DLD1 (cell line): ENCODE results near the gene PARP12.

Experiments
- in situ Hi-C: cut with HindIII; loops from 2 replicates; pipeline ENCODE4 v1.10.0; 2017; ENCODE audit warnings: low sequenced_read_pairs

The PARP12 gene

DNA sequence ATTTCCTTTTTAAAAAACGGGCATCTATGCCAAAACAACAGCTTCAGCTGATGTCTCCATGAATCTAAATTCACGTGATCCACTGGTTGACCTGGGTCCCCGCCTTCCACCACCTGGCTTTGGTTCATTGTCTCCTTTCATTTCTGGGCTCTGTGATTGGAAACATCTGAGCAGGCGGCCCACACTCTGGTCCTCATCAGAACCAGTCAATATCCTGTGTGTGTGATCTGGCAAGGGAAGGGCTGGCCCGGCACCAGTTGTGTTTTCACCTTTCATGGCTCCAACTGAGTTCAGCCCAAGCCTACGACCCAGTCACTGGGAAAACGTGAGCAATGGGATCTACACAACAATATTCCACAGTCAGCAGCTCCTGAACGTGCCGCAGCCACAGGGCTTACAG lies 46.2 kb downstream of the PARP12 start:
- in situ Hi-C loops: loop anchor here (25.0 kb wide), 1 partner anchor 529 kb away; the partner anchor contains the start of gene KLRG2

DNA sequence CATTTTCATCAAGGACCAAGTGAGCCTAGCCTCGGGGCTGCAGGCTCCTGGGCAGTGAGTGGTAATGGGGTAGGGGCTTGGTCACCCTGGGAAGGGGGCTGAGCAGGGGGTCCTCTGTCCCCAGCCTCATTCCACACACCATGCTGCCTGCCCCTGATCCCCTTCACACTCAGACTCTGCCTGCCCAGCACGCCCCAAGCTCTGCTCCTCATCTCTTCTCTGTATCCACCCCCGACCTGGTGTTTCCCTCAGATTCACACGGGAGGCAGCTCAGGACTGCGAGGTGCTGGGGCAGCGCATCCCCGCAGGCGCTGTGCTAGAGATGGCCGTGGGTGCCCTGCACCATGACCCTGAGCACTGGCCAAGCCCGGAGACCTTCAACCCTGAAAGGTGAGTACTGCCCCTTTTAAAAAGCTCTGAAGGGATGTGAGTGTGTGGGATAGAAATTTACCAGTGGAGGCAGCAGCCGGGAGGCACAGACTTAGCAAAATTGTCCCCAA lies 47.2 kb downstream of the PARP12 start:
- in situ Hi-C loops: loop anchor here (25.0 kb wide), 1 partner anchor 528 kb away; the partner anchor contains the start of gene KLRG2

DNA sequence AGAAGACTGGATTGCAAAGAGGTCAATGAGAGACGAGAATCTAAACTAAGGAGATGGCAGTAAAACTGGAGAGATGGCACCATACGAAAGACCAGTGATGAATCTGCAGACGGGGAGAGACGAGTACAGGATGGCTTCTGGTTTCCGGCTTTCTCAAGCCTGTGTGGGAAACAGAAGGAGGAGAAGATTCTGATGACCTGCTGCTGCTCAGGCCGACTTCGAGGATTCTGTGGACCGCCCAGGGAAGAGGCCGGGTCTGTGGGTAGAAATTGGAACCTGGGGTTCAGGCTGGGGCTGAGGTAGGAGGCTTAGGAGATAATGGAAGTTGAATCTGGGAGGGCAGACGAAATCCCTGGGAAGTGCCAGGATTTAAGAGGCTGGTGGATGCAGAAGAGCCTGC lies 48.6 kb downstream of the PARP12 start:
- in situ Hi-C loops: loop anchor here (5.0 to 25.0 kb wide), 3 partner anchors 52 to 527 kb away; partner anchors contain the start of gene KLRG2

DNA sequence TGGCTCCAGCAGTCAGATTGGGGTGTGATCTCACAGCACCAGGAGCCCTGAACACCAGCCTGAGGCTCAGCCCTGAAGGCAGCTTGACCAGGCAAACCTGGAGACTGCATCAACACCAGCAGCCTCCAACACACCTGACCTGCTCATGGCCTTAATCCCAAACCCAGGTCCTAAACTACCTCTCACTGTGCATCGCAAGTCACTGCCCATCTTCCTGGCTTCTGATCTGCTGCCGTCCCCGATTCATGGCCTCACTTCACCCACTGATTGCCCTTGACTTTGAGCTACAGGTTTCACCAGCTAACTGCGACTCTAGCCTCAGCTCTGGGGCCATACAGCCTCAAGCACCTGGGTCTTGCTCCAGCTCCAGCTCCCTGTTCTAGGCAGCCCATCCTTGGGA lies 49.1 kb downstream of the PARP12 start:
- in situ Hi-C loops: loop anchor here (5.0 to 25.0 kb wide), 3 partner anchors 51 to 526 kb away; partner anchors contain the start of gene KLRG2

DNA sequence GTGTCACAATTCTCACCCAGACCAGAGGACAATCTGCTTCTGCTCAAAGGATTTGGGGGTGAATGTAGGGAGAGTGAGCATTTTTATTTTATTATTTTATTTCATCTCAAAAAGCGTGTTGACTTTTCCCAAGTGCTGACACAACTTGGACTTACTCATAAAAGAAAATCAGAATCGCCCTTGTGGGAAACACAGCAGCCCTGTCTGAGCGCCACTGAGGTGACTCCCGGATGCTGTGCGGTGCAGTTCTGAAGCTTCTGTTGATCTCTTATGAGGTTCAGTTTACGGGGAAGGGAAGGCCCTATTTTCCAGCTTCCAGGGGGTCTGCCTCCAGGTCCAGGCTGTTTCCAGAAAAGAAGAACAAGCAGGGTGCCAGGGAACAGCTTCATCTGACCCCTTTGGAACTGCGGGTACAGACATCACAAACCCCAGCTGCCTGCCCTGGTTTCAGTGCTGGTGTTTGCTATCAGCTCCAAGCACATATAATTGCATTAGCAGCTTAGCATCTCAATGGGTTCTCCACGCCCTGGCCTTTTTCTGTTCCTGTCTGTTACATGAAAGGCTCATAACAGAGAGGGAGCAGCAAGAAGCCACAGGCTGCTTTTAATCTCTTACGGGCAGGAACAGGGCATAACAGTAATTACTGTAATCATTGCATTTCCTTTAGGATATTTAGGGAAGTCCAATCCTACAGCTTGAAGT lies 52.4 kb downstream of the PARP12 start:
- in situ Hi-C loops: loop anchor here (5.0 to 25.0 kb wide), 3 partner anchors 48 to 523 kb away; partner anchors contain the start of gene KLRG2

DNA sequence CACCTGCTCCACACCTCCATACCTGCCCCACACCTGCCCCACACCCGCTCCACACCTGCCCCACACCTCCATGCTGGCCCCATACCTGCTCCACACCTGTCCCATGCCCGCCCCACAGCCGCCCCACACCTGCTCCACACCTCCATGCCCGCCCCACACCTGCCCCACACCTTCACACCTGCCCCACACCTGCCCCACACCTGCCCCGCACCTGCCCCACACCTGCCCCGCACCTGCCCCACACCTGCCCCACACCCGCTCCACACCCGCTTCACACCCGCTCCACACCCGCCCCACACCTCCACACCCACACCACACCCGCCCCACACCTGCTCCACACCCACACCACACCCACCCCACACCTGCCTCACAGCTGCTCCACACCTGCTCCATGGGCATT lies 53.0 kb downstream of the PARP12 start:
- in situ Hi-C loops: loop anchor here (5.0 to 25.0 kb wide), 3 partner anchors 47 to 522 kb away; partner anchors contain the start of gene KLRG2

DNA sequence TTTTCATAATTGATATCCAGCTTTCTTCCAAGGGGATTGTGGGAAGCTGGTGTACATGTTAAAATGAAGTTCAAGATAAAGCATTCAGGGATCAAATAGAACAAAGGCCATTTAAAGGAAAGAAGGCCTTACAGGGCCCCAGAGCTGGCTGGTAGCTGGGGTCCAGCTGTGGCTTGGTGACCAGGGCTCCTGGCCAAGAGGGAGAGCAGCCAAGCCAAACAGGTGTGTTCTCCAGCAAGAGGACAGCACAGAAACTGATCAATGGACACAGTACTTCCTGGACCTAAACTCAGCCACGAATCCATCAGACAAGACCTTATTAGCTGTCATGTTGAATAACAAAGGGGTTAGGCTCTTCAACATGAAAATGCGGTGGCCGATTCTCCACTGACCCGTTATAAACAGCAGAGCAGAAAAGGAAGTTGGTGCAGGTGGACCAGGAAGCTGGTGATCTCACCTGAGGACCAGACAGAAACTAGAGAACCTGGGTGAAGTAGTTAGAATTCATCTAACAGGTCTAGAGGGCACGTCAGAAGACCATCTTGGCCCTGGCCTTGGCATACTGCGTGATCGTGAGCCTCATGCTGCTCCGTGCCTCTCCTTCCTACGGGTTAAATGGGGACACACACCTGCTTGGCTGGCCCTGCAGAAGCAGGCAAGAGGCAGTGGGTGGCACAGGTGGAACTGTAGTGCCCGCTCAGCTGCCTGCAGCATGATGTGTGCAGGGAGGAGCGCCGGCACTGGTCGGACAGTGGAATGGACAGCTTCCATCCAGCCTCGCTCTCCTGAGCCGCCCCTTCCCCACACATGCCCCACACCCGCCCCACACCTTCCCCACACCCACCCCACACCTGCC lies 53.8 kb downstream of the PARP12 start:
- in situ Hi-C loops: loop anchor here (25.0 kb wide), 1 partner anchor 522 kb away; the partner anchor contains the start of gene KLRG2

DNA sequence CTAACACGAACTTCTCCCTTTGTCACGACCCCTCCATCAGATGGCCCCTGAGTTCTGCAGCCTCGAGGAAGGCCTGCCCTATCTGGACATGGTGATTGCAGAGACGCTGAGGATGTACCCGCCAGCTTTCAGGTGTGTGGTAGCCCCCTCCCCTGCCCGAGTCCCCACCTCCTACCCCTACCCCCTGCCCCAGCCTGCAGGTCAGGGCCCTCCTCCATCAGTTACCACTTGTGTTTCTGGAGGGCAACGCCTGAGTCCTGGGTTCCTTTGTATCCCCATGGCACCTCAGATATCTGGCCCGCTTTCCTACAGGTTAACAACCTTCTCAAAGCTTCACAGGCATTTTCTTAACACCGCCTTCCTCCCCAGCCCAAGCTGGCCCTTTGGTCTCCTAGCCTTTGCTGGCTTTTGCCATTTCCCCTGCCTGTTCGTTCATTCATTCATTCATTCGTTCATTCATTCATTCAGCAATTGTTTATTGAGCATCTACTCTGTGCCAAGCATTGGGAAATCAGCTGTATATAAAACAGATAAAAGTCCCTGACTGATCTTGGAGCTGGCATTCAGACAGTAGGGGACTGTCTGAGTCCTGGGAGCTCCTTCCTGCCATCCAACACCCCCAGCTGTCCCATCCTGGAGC lies 55.6 kb downstream of the PARP12 start:
- in situ Hi-C loops: loop anchor here (25.0 kb wide), 1 partner anchor 520 kb away; the partner anchor contains the start of gene KLRG2

DNA sequence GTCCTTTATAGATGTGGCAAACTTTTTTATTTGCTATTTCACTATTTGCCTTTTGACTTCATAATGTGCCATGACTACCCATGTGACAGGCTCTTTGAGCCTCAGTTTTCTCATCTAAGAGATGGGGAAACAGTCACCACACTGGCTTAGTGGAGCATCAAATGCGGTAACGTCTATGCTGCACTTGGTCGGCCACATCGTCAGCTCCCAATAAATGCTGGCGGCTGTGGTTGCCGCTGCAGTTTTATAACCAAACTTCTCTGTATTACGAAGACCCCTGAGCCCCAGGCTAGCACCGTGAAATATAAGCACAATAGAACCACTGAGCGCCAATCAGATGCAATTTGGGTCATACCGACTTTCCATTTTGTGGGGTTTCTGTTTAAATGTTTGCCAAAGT lies 56.2 kb downstream of the PARP12 start:
- in situ Hi-C loops: loop anchor here (25.0 kb wide), 1 partner anchor 519 kb away; the partner anchor contains the start of gene KLRG2

DNA sequence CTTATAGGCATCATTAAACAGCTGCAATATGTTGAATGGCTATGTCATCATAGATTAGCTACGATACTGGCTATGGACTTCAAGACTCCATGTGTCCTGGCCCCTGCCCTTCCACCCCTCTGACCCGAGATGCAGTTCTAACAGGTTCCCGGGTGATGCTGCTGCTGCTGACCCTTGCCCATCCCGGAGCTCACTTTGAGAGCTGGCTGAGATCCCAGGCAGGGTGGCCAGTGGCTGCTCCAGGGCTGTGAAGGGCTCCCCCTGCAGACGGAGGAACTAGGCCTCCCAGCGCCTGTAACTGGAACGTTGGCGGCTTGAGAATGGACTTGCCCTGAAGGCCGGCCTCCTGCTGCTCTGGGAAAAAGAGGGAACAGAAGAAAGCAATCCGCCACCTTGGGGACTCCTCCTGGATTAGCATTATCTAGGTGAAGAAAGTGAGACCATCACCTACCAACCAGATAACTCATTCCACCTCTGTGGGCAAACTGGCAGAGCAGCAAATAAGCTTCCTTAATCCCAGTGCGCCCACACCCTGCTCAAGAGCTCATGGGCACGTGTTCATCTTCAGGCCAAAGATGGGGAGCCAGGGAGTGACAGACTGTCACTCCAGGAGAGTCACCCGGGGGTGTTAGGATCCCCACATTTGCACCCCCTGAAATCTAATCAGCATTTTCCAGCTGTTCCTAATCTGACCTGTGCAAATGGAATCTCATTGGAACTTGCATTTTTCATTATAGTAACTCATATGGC lies 56.8 kb downstream of the PARP12 start:
- in situ Hi-C loops: loop anchor here (25.0 kb wide), 1 partner anchor 519 kb away; the partner anchor contains the start of gene KLRG2

DNA sequence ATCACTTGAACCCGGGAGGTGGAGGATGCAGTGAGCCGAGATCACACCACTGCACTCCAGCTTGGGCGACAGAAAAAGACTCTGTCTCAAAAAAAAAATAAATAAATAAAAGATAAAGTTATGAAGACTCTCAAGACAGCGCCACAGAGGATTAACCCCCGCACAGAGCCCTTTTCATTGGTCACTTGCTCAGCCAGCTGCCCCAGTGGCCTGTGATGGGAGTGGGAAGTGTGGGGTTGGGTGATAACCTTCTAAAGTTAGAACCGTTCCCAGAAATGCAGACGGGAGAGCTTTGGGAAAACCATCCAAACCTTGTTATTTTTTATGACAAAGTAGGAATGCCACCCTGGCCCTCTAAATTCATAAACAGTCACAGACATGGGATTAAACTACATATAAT lies 57.4 kb downstream of the PARP12 start:
- in situ Hi-C loops: loop anchor here (25.0 kb wide), 1 partner anchor 518 kb away; the partner anchor contains the start of gene KLRG2

DNA sequence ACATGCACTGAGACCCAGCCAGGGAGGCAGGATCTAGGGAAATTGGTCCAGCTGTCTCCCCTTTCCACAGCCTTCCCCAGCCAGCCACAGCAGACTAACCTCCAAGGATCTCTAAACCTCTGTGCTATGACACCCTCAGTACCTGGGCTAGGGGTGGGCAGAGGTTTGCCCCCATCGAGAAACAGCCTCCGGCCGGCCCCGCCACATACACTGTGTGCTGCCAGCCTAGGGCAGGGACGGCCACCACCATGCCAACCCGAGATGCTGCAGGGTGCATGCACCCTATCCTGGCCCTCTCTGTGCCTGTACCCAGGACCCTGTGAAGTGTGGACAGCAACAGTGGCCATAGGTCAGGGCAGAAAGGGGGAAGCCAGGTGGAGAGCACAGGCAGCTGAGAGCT lies 58.1 kb downstream of the PARP12 start:
- in situ Hi-C loops: loop anchor here (25.0 kb wide), 1 partner anchor 517 kb away; the partner anchor contains the start of gene KLRG2

DNA sequence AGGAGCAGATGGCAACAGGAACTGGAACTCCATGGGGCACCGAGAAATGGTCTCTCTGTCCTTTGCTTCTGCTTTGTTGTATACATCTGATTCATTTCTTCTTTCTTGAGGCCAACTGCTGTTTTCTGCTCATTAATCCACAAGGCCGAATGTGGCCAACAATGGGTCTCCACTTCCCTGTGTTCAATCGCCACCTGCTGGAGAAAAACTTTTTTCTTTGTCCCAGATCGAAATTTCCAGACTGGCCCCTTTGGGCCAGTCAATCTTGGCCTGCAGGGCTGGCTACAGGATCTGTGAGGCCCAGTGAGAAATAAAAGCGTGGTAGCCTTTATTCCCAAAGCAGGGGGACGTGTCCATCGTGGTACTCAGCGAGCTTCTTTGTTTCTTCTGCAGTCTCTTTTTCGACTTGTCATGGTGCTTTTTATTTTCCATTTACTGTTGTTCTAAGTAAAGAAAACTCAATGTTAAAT lies 58.8 kb downstream of the PARP12 start:
- in situ Hi-C loops: loop anchor here (25.0 kb wide), 1 partner anchor 517 kb away; the partner anchor contains the start of gene KLRG2

DNA sequence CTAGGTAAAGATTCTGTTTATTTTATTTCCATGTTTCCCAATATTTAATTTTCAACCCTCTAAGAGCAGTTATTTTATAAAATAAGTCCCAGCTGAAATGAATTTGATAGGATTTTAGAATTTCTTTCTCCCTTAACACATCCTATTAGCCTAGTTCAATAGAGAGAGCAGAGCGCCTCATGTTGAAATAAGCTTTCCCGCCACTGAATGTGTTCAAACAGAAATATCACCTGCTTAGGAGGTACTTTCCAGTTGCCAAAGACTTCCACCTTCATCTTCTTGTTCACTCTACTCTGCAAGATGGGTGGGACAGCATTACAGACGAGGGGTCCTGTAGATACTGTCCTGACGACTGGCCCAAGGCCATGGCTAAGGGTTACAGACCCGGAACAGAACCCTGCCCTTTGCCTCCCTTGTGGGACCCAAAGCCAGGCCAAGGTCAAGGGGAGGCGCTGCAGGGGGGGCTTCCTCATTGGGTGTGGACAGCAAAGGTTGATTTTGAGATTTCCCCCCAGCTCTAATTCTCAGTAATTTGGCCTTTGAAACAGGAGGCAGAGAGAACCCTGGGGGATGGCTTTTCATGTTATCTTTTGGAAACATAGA lies 62.0 kb downstream of the PARP12 start:
- in situ Hi-C loops: loop anchor here (25.0 kb wide), 1 partner anchor 513 kb away; the partner anchor contains the start of gene KLRG2

DNA sequence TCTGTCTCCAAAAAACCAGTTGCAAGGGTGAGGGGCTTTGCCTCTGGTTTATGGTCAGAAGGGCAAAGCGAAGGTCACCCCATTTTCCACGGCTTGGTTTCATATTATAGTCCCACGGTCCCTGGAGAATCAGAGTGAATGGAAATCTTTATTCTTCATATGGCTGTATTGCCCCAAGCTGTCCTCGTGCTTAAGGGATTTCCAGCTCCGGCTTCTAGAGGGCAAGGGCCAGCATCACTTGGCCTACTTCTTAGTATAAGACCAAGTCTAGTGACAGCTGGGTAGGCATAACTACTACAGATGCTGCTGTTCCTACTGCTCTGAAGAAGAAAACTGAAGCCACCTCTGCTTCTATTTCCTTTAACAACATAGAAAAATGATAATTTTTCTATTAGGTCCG lies 63.2 kb downstream of the PARP12 start:
- in situ Hi-C loops: no loop called here

DNA sequence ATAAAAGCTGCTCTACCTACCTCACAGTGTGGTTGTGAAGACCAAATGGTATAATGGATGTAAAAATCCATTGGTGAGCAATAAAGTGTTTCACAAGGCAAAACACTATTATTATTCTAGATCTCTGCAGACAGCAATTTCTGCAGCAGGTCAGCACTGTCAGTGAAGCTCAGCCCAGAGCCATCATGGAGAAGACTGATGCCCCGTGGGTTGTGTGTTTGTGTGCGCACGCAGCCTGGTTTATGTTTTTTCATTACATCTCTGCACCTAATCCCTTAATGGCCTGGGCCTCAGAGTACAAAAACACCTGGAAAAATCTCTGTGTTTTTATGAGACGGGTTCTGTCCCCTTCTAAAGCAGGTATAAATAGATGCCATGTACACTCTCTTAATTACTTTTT lies 64.2 kb downstream of the PARP12 start:
- in situ Hi-C loops: no loop called here

DNA sequence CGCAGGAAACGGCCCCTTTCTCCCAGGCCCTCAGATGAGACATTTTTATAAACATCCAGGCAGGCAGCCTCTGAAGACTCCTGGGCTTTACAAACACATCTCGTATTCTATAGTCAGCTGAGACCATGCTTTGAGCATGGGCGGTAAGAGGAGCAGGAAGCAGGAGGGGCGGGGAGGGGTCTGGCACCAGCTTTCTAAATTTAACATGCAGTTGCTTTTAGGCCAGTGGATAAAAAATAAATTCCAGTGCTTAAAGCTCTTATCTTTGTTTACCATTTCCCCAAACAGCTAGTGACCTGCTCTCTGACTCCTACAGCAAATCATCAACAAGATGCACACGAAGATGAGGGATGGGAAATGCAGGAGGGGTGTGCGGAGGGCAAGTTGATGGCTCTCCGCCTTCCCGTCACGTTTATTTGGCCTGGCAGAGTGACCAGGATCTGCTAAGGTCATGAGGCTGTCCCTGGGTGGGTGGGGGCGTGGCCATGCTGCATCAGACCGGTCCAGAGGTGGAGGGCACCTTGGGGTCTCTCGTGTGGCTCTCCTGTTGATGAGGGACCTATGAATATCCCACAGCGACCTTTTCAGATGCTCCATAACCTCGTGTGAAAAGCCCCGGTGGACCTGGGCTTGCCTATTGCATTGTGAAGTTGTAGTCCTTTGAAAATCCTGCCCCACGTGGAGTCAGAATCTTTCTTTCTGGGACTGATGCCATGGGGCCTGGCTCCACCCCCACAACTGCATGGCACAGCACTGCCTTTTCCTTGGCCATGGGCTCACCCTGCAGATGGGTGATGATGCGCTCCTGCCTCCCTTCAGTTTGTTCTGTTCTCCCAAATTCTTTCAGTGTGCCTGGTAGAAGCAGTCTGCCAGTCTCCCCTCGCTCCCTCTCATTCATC lies 67.5 kb downstream of the PARP12 start:
- in situ Hi-C loops: no loop called here

DNA sequence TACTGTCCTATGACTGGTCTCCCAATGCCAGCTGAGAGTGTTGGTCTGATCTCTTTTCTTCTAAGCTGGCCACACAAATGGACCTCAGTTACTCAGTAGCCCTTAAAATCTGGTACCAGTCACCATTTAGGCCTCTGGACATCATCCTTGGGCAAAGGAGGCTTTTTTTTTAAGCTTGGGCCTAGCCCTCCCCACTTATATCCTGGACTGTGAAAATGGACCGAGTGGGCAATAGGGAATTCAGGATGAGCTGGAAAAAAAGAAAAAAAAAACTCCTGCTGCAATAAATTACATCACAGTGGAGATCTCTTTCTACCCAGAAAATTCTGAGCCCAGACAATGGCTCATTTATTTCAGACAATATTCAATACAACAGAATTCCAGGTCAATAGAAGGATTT lies 68.4 kb downstream of the PARP12 start:
- in situ Hi-C loops: no loop called here
